ACC112 (cell line): ENCODE results near the gene ACSL4.
"Not testable (repeated sequence)": the region's sequence is repeated elsewhere in the genome, so short reads cannot be mapped to it uniquely, and the experiment has no call there.

Source experiments
- H2AFZ ChIP-seq: fragments of 200-600 bp; sonication (generic); one replicate; pipeline ENCODE4 v1.6.0; 2017; ENCODE audit warnings: antibody characterized with exemption, low read length; ENCODE audit not compliant: unreplicated experiment
- H3K27ac ChIP-seq: fragments of 200-600 bp; sonication (generic); 2 replicates; pipeline ENCODE4 v1.5.1; 2014; ENCODE audit warnings: low read depth, mild to moderate bottlenecking, antibody characterized with exemption, low read length, moderate library complexity
- H3K27me3 ChIP-seq: fragments of 200-600 bp; sonication (generic); 2 replicates; pipeline ENCODE4 v1.6.1; 2014; ENCODE audit warnings: mild to moderate bottlenecking, antibody characterized with exemption, low read length, moderate library complexity, mixed read lengths; ENCODE audit not compliant: insufficient read depth
- H3K36me3 ChIP-seq: fragments of 200-600 bp; sonication (generic); 2 replicates; pipeline ENCODE4 v1.6.1; 2016; ENCODE audit warnings: mild to moderate bottlenecking, antibody characterized with exemption, low read length, moderate library complexity, mixed read lengths; ENCODE audit not compliant: insufficient read depth
- H3K4me1 ChIP-seq: fragments of 200-600 bp; sonication (generic); one replicate; pipeline ENCODE4 v1.6.1; 2016; ENCODE audit warnings: low read length, mixed read lengths; ENCODE audit not compliant: insufficient read depth, unreplicated experiment, control insufficient read depth
- H3K4me3 ChIP-seq: fragments of 200-600 bp; sonication (generic); 2 replicates; pipeline ENCODE4 v1.5.1; 2014; ENCODE audit warnings: mild to moderate bottlenecking, low read depth, low read length
- H3K79me2 ChIP-seq: fragments of 200-600 bp; sonication (generic); one replicate; pipeline ENCODE4 v1.6.0; 2016; ENCODE audit warnings: low read length; ENCODE audit not compliant: control insufficient read depth, unreplicated experiment, insufficient read depth

ACSL4 gene

DNA sequence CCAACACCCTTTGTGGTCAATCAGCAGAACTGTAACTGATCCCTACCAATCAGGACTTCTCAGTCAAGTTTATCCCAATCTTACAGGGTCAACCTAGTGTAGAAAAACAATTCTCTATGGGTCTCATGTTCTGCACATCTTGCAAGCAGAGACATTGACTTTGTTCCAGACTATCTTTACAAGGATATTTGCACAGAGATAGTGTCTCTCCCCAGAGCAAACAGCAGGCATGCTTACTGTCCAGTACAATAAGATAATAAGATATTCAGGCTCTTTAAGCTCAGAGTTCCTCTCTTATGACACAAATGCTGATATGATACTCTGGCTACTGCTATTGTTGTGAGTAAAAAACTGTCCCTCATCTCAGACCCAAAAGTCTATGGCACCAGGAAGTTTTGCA lies 53.2 kb downstream of the ACSL4 start:
- Histone ChIP-seq H3K27me3 (no peaks in the 10 kb centered on the region), H3K27ac (no peak overlapping the region), H3K4me3 (no peak overlapping the region), H2AFZ (no peak overlapping the region), H3K79me2 (peaks cover 24% of the 10 kb centered on the region), H3K4me1 (peaks cover 11% of the 10 kb centered on the region), H3K36me3 (peaks cover 11% of the 10 kb centered on the region; the same call in 1 of the 2 replicates)

GRCh38 chrX:109672239-109672638 lies 60.8 kb downstream of the ACSL4 start:
- Histone ChIP-seq H2AFZ (no peak overlapping the region), H3K4me3 (no peak overlapping the region), H3K27ac (no peak overlapping the region), H3K4me1 (no peaks in the 10 kb centered on the region), H3K36me3 (peaks cover 24% of the 10 kb centered on the region), H3K79me2 (no peaks in the 10 kb centered on the region), H3K27me3 (no peaks in the 10 kb centered on the region)

DNA sequence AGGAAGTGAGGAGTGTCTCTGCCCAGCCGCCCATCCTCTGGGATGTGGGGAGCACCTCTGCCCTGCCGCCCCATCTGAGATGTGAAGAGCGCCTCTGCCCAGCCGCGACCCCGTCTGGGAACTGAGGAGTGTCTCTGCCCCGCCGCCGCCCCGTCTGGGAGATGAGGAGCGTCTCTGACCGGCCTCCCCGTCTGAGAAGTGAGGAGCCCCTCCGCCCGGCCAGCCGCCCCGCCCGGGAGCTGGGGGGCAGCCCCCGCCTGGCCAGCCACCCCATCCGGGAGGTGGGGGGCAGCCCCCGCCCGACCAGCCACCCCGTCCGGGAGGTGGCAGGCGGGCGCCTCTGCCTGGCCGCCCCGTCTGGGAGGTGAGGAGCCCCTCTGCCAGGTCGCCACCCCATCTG lies 61.9 kb downstream of the ACSL4 start:
- H3K4me1 ChIP-seq, H2AFZ ChIP-seq, H3K27ac ChIP-seq, H3K4me3 ChIP-seq, H3K27me3 ChIP-seq, H3K79me2 ChIP-seq: not testable (repeated sequence)
- H3K36me3 ChIP-seq: peaks cover 24% of the 10 kb centered on the region

DNA sequence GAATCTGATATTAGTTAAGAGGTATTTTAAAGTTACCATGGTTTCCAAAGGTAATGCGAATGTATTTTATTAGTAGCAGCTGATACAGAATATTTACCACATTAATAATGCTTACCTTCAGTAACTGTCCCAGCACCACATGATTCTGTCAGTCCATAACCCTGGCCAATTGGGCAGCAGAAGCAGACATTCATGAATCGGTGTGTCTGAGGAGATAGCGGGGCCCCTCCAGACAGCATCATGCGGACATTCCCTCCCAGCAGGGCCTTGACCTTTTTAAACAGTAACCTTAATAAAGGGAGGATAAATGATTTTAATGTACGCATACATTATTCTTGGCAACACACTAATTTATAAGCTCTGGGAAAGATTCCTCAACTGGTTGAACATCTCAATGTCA lies 65.1 kb downstream of the ACSL4 start:
- Histone ChIP-seq H3K4me1 (no peaks in the 10 kb centered on the region), H3K27ac (no peak overlapping the region), H3K27me3 (no peaks in the 10 kb centered on the region), H3K4me3 (no peak overlapping the region), H2AFZ (no peak overlapping the region), H3K79me2 (no peaks in the 10 kb centered on the region), H3K36me3 (peaks cover 9% of the 10 kb centered on the region)

DNA sequence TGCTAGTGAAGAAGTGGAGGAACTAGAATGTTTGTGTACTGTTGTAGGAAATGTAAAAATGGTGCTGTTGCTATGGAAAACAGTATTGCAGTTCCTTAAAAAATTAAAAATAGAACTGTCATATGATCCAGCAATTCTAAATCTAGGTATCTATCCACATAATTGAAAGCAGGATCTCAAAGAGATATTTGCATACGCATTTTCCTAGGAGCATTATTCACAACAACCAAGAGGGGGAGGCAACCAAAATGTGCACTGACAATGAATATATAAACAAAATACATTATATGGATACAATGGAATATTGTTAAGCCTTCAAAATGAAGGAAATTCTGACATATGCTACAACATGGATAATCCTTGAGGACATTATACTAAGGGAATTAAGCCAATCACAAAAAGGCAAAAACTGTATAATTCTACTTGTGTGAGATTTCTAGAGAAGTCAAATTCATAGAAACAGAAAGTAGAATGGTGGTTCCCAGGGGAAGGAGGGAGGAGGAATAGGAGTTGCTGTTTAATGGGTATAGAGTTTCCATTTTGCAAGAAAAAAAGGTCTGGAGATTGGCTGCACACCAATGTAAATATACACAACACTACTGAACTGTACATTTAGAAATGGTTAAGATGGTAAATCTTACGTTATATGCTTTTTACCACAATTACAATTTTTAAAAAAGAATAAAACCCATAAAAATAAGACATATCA lies 72.5 kb downstream of the ACSL4 start:
- Histone ChIP-seq H3K79me2 (peaks cover 2% of the 10 kb centered on the region), H2AFZ (no peak overlapping the region), H3K27ac (0 out of 2 replicates have a peak overlapping the region, but pooled peaks have one; percentile 19), H3K4me3 (no peak overlapping the region), H3K4me1 (peaks cover 4% of the 10 kb centered on the region), H3K36me3 (peaks cover 24% of the 10 kb centered on the region), H3K27me3 (no peaks in the 10 kb centered on the region)

DNA sequence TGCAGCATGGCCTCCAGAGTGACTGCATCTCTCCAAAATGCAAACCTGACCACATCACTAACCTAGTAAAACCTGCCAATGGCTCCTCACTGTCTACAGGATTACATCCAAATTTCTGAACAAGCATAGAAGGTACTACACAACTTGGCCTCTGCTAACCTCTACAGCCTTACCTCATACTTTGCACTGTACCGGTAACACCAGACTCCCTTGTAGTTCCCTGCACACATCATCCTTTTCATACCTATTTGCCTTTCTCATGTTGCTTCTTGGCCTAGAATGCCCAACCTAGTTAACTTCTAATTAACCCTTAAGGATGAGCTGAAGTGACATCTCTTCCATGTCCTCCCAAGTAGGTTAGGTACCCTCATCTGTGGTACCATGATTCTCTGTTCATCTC lies 74.7 kb downstream of the ACSL4 start:
- Histone ChIP-seq H3K79me2 (peaks cover 5% of the 10 kb centered on the region), H3K4me3 (no peak overlapping the region), H3K4me1 (peaks cover 4% of the 10 kb centered on the region), H3K36me3 (peaks cover 22% of the 10 kb centered on the region), H2AFZ (no peak overlapping the region), H3K27me3 (no peaks in the 10 kb centered on the region), H3K27ac (no peak overlapping the region)

GRCh38 chrX:109657364-109657763 lies 75.7 kb downstream of the ACSL4 start:
- not testable (repeated sequence) for H2AFZ ChIP-seq, H3K79me2 ChIP-seq, H3K27ac ChIP-seq, H3K4me3 ChIP-seq, H3K4me1 ChIP-seq, H3K27me3 ChIP-seq
- peaks cover 22% of the 10 kb centered on the region for H3K36me3 ChIP-seq

GRCh38 chrX:109656774-109657173 lies 76.3 kb downstream of the ACSL4 start:
- Histone ChIP-seq H3K36me3 (peaks cover 22% of the 10 kb centered on the region), H3K4me1 (peaks cover 4% of the 10 kb centered on the region), H3K27me3 (no peaks in the 10 kb centered on the region), H3K79me2 (peaks cover 5% of the 10 kb centered on the region), H3K27ac (no peak overlapping the region), H3K4me3 (no peak overlapping the region), H2AFZ (no peak overlapping the region)

DNA sequence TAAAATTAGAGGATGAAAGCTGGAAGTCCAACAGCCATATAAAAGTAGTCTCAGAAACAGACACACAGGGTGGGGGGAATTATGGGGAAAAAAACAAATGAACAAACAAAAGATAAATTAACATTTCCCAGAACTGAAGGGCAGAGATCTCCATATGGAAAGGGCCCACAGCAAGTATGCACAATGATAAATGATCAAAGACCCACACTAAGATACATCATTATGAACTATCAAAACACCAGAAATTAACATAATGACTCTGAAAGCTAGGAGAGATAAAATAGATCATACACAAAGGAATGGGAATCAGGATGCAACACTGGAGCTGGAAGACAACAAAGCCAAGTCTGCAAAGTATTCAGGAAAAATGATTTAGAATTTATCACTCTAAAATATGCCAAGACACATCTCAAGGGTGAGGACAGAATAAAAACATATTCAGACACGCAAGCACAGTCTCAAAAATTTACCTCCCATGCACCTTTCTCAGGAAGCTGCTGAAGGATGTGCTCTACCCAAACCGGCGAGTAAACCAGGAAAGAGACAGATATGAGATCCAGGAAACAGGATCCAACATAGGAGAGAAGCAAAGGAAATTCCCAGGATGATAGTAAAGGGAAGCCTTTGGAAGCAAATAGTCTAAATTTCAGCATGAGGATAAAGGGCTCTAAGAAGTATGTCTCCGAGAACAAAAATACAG lies 77.4 kb downstream of the ACSL4 start:
- peaks cover 8% of the 10 kb centered on the region for H3K79me2 ChIP-seq
- H2AFZ ChIP-seq: no peak overlapping the region
- H3K4me3 ChIP-seq: no peak overlapping the region
- peaks cover 1% of the 10 kb centered on the region for H3K4me1 ChIP-seq
- no peak overlapping the region for H3K27ac ChIP-seq
- H3K36me3 ChIP-seq: peaks cover 20% of the 10 kb centered on the region
- H3K27me3 ChIP-seq: no peaks in the 10 kb centered on the region

GRCh38 chrX:109654516-109655109 lies 78.4 kb downstream of the ACSL4 start:
- Histone ChIP-seq H3K4me1 (no peaks in the 10 kb centered on the region), H3K27ac (no peak overlapping the region), H2AFZ (no peak overlapping the region), H3K36me3 (peaks cover 12% of the 10 kb centered on the region), H3K79me2 (peaks cover 8% of the 10 kb centered on the region), H3K27me3 (no peaks in the 10 kb centered on the region), H3K4me3 (no peak overlapping the region)

DNA sequence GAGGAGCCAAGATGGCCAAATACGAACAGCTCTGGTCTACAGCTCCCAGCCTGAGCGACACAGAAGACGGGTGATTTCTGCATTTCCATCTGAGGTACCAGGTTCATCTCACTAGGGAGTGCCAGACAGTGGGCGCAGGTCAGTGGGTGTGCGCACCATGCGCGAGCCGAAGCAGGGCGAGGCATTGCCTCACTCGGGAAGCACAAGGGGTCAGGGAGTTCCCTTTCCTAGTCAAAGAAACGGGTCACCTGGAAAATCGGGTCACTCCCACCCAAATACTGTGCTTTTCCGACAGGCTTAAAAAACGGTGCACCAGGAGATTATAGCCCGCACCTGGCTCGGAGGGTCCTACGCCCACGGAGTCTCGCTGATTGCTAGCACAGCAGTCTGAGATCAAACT lies 88.4 kb downstream of the ACSL4 start:
- not testable (repeated sequence) for H3K4me3 ChIP-seq, H3K4me1 ChIP-seq, H3K79me2 ChIP-seq, H3K27me3 ChIP-seq, H2AFZ ChIP-seq, H3K36me3 ChIP-seq, H3K27ac ChIP-seq
